ENCODE data around the gene BCL2L2. TPM values are rescaled to one million over a fixed set of nuclear protein-coding genes. Genes with fewer than 3 reads are reported as not detected.

BCL2L2 gene
- total RNA-seq, 1 donor from 2014 or later = 23.7 TPM

GRCh38 chr14:23359722-23360447 lies 53.3 kb downstream of the BCL2L2 start:
- Mint-ChIP-seq H3K4me1 (ENCODE audit: low read depth) (peaks cover 17% of the 10 kb centered on the region), H3K27me3 (peaks cover 3% of the 10 kb centered on the region), H3K9me3 (ENCODE audit: low read depth) (no peaks in the 10 kb centered on the region), H3K4me3 (ENCODE audit: low read depth) (no peak overlapping the region), H3K36me3 (ENCODE audit: insufficient read depth) (peaks cover 6% of the 10 kb centered on the region), H3K27ac (peak overlapping the region; percentile 64)
- DNase-seq (ENCODE audit: low spot score, unreplicated experiment) = no peak
- TF ChIP-seq CTCF (IDR thresholded peaks at IDR 0.05; ENCODE audit: unreplicated experiment) = no peak

GRCh38 chr14:23360496-23360895 lies 53.9 kb downstream of the BCL2L2 start:
- Mint-ChIP-seq H3K27me3 (no peaks in the 10 kb centered on the region), H3K9me3 (ENCODE audit: low read depth) (no peaks in the 10 kb centered on the region), H3K4me3 (ENCODE audit: low read depth) (no peak overlapping the region), H3K36me3 (ENCODE audit: insufficient read depth) (peaks cover 6% of the 10 kb centered on the region), H3K27ac (no peak overlapping the region), H3K4me1 (ENCODE audit: low read depth) (peaks cover 18% of the 10 kb centered on the region)
- no peak for DNase-seq (ENCODE audit: low spot score, unreplicated experiment)
- TF ChIP-seq CTCF (IDR thresholded peaks at IDR 0.05; ENCODE audit: unreplicated experiment) = peak; percentile 9

- no peak for DNase-seq (ENCODE audit: low spot score, unreplicated experiment)
- Mint-ChIP-seq H3K36me3 (ENCODE audit: insufficient read depth) (peaks cover 4% of the 10 kb centered on the region), H3K27ac (peak overlapping the region; percentile 36), H3K27me3 (no peaks in the 10 kb centered on the region), H3K4me3 (ENCODE audit: low read depth) (no peak overlapping the region), H3K4me1 (ENCODE audit: low read depth) (peaks cover 18% of the 10 kb centered on the region), H3K9me3 (ENCODE audit: low read depth) (no peaks in the 10 kb centered on the region)
- TF ChIP-seq CTCF (IDR thresholded peaks at IDR 0.05; ENCODE audit: unreplicated experiment) = no peak
Measured at GRCh38 chr14:23361320-23361719, 54.7 kb downstream of the BCL2L2 start.

Other genes with a start within 250 kb of the BCL2L2 start
- 23.7 and 25.1 TPM in 2 replicates for gene CDH24, start 249.3 kb upstream of the BCL2L2 start, total RNA-seq
- gene ACIN1, start 211.7 kb upstream of the BCL2L2 start, total RNA-seq = 439 and 458 TPM in 2 replicates
- 42.2 and 45.8 TPM in 2 replicates for gene C14orf119, start 211.3 kb upstream of the BCL2L2 start, total RNA-seq
- not detected in 2 replicates for gene CIROP, start 201.8 kb upstream of the BCL2L2 start, total RNA-seq
- gene CEBPE, start 187.6 kb upstream of the BCL2L2 start, total RNA-seq = not detected in 2 replicates
- 28.3 and 30.9 TPM in 2 replicates for gene SLC7A8, start 123.2 kb upstream of the BCL2L2 start, total RNA-seq
- not detected in 2 replicates for gene RNF212B, start 68.9 kb upstream of the BCL2L2 start, total RNA-seq
- 21.1 and 22.5 TPM in 2 replicates for gene HOMEZ, start 20.7 kb upstream of the BCL2L2 start, total RNA-seq
- gene PPP1R3E, start 4.0 kb upstream of the BCL2L2 start, total RNA-seq = 8.4 and 8.9 TPM in 2 replicates
- 318 and 338 TPM in 2 replicates for gene PABPN1, start 14.6 kb downstream of the BCL2L2 start, total RNA-seq
- 26.2 and 29.3 TPM in 2 replicates for gene SLC22A17, start 46.1 kb downstream of the BCL2L2 start, total RNA-seq
- 66.8 and 69.6 TPM in 2 replicates for gene EFS, start 58.3 kb downstream of the BCL2L2 start, total RNA-seq
- gene IL25, start 66.0 kb downstream of the BCL2L2 start, total RNA-seq = not detected in 2 replicates
- gene CMTM5, start 70.2 kb downstream of the BCL2L2 start, total RNA-seq = not detected in 2 replicates
- 0.04 and 0.07 TPM in 2 replicates for gene MYH6, start 101.4 kb downstream of the BCL2L2 start, total RNA-seq
- not detected in 2 replicates for gene MYH7, start 128.8 kb downstream of the BCL2L2 start, total RNA-seq
- gene NGDN, start 162.9 kb downstream of the BCL2L2 start, total RNA-seq = 45.6 and 48.6 TPM in 2 replicates
- gene ZFHX2, start 244.9 kb downstream of the BCL2L2 start, total RNA-seq = 13.6 and 16.4 TPM in 2 replicates
- gene THTPA, start 249.4 kb downstream of the BCL2L2 start, total RNA-seq = 17.3 and 20.6 TPM in 2 replicates

Measured in progenitor cell of endocrine pancreas (in vitro differentiated cells).